Panc1 (cell line): ENCODE results near the gene PLCH2. TPM values are rescaled to one million over a fixed set of nuclear protein-coding genes. Genes with fewer than 3 reads are reported as not detected.

Experiments used
- ATAC-seq: fragments of 200-7000 bp; cut with Tn5 transposase; 2 replicates; pipeline ENCODE4 v1.9.1; 2020; ENCODE audit warnings: mild to moderate bottlenecking, moderate library complexity
- BruUV-seq: library from RNA; stranded (reverse); fragments of 400-500 nt; replicated peaks from 2 replicates; lab custom pipeline; 2021; lab: Mats Ljungman, UMichigan
- CTCF ChIA-PET: fragments of 300-600 bp; sonication (Branson Sonifier 250); formaldehyde crosslinking; loops from one replicate; lab custom pipeline; 2022; ENCODE audit warnings: antibody characterized with exemption; lab: Charles Lee
- POLR2A ChIA-PET: fragments of 300-600 bp; sonication (Branson Sonifier 250); formaldehyde crosslinking; loops from one replicate; lab custom pipeline; 2022; ENCODE audit warnings: antibody characterized with exemption; lab: Charles Lee
- DNase-seq: peaks from one replicate; pipeline ENCODE4 v3.0.0-alpha.2; 2010; ENCODE audit warnings: low read depth, low spot score
- H3K27ac ChIP-seq: 2 replicates; pipeline ENCODE4 v1.5.1; 2011; ENCODE audit warnings: mild to moderate bottlenecking, low read length, inconsistent platforms
- H3K27me3 ChIP-seq: fragments of 200-500 bp; sonication (Bioruptor generic); 2 replicates; pipeline ENCODE4 v1.6.0; 2014; ENCODE audit warnings: low read length, inconsistent platforms; ENCODE audit not compliant: control insufficient read depth, insufficient read depth
- H3K36me3 ChIP-seq: fragments of 200-500 bp; sonication (Bioruptor generic); 2 replicates; pipeline ENCODE4 v1.5.1; 2014; ENCODE audit warnings: inconsistent platforms, mild to moderate bottlenecking, low read length, moderate library complexity; ENCODE audit not compliant: control insufficient read depth, insufficient read depth
- H3K4me1 ChIP-seq: 2 replicates; pipeline ENCODE4 v1.5.1; 2011; ENCODE audit warnings: inconsistent platforms, mild to moderate bottlenecking, low read length, moderate library complexity; ENCODE audit not compliant: control insufficient read depth, insufficient read depth
- H3K4me3 ChIP-seq, 2 experiments: 2 replicates each; pipeline ENCODE4 v1.5.1; 2011 to 2012; ENCODE audit warnings: low read depth in 2 of 2, low read length in 2 of 2, mild to moderate bottlenecking in 2 of 2, inconsistent platforms in 1 of 2, moderate library complexity in 1 of 2
- H3K9me3 ChIP-seq: fragments of 200-500 bp; sonication (Bioruptor generic); 2 replicates; pipeline ENCODE4 v1.5.1; 2014; ENCODE audit warnings: low read depth, mild to moderate bottlenecking, inconsistent platforms, low read length, moderate library complexity; ENCODE audit not compliant: control insufficient read depth, insufficient read depth
- POLR2AphosphoS5 ChIP-seq: IDR thresholded peaks from 2 replicates; pipeline ENCODE4 v1.6.1; 2012; ENCODE audit warnings: mild to moderate bottlenecking, low read depth, low read length, moderate library complexity
- REST ChIP-seq, 2 experiments: IDR thresholded peaks; 2 replicates each; pipeline ENCODE4 v1.6.1; 2011 to 2012; ENCODE audit warnings: low read depth in 2 of 2, control low read depth in 1 of 2, low read length in 1 of 2, mild to moderate bottlenecking in 1 of 2, moderate library complexity in 1 of 2; ENCODE audit not compliant: insufficient read depth in 1 of 2
- SIN3A ChIP-seq: IDR thresholded peaks from 2 replicates; pipeline ENCODE4 v1.6.1; 2012; ENCODE audit warnings: low read depth, mild to moderate bottlenecking, low read length, moderate library complexity, borderline replicate concordance; ENCODE audit not compliant: insufficient read depth
- TCF7L2 ChIP-seq: IDR thresholded peaks from 2 replicates; pipeline ENCODE4 v1.6.1; 2011; ENCODE audit warnings: mild to moderate bottlenecking, low read depth, low read length, inconsistent platforms
- in situ Hi-C: cut with HindIII; loops from 2 replicates; pipeline ENCODE4 v1.10.0; 2016; ENCODE audit warnings: low sequenced_read_pairs, low pct_unique_long_range_greater_than_20kb
- intact Hi-C: fragments of 100-400 bp; cut with micrococcal nuclease; formaldehyde crosslinking; loops from one replicate; pipeline ENCODE4 v1.10.0; 2022; ENCODE audit not compliant: unreplicated experiment
- total RNA-seq: library from RNA; stranded (reverse); gene quantifications from one replicate; pipeline ENCODE4 v1.2.1, GENCODE V29; 2021; ENCODE audit not compliant: unreplicated experiment
- TF ChIP-seq, protein P1 (sequence below): fragments of 450-650 bp; IDR thresholded peaks from 2 replicates; pipeline ENCODE4 v1.5.1; 2017; ENCODE audit warnings: mild to moderate bottlenecking

PLCH2 gene
- total RNA-seq, 1 experiment from 2014 or later: 41.2 TPM

DNA sequence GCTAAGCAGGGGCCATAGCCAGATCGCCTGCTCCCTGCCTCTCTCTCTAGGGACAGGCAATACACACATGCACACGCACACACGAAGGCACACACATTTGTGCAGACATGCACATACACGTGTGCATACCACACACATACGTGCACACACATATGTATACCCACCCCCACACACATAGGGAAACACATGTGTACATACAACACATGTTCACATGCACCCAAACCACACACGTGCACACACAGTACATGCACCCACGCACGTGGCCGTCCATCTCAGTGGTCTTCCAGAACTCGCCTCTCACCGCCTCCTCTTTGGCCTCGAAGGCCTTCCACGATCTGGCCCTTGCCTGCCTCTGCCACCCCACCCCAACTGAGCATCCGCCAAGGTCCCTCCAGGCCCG is 38.5 kb upstream of the PLCH2 start:
- CTCF ChIA-PET: no interaction called here
- TF ChIP-seq, protein P1, sequence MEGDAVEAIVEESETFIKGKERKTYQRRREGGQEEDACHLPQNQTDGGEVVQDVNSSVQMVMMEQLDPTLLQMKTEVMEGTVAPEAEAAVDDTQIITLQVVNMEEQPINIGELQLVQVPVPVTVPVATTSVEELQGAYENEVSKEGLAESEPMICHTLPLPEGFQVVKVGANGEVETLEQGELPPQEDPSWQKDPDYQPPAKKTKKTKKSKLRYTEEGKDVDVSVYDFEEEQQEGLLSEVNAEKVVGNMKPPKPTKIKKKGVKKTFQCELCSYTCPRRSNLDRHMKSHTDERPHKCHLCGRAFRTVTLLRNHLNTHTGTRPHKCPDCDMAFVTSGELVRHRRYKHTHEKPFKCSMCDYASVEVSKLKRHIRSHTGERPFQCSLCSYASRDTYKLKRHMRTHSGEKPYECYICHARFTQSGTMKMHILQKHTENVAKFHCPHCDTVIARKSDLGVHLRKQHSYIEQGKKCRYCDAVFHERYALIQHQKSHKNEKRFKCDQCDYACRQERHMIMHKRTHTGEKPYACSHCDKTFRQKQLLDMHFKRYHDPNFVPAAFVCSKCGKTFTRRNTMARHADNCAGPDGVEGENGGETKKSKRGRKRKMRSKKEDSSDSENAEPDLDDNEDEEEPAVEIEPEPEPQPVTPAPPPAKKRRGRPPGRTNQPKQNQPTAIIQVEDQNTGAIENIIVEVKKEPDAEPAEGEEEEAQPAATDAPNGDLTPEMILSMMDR: no peak
- TF ChIP-seq REST (IDR thresholded peaks at IDR 0.05; ENCODE audit: insufficient read depth in 1 of 2, low read depth in 2 of 2, low read length in 1 of 2) (no peak), TCF7L2 (no peak), SIN3A (no peak), POLR2AphosphoS5 (no peak)
- H3K4me3 ChIP-seq: no peak overlapping the region
- H3K4me1 ChIP-seq: peaks cover 12% of the 10 kb centered on the region
- DNase-seq (no peak), ATAC-seq (no peak)
- H3K27me3 ChIP-seq: no peaks in the 10 kb centered on the region
- no TSS peak for BruUV-seq
- no peaks in the 10 kb centered on the region for H3K36me3 ChIP-seq
- intact Hi-C loops: no loop called here
- POLR2A ChIA-PET: no interaction called here
- no peak overlapping the region for H3K27ac ChIP-seq
- in situ Hi-C loops: no loop called here
- no peaks in the 10 kb centered on the region for H3K9me3 ChIP-seq

- Histone ChIP-seq H3K4me3 (no peak overlapping the region), H3K36me3 (no peaks in the 10 kb centered on the region), H3K4me1 (peaks cover 16% of the 10 kb centered on the region), H3K27me3 (no peaks in the 10 kb centered on the region), H3K9me3 (no peaks in the 10 kb centered on the region), H3K27ac (no peak overlapping the region)
- no peak for DNase-seq
- intact Hi-C loops (no loop called here), in situ Hi-C loops (no loop called here)
- no peak for ATAC-seq
- ChIA-PET POLR2A (no interaction called here), CTCF (no interaction called here)
- no TSS peak for BruUV-seq
- TF ChIP-seq REST (IDR thresholded peaks at IDR 0.05; ENCODE audit: insufficient read depth in 1 of 2, low read depth in 2 of 2, low read length in 1 of 2) (no peak), SIN3A (no peak), POLR2AphosphoS5 (no peak), TCF7L2 (no peak)
- TF ChIP-seq, protein P1: no peak
Observed at GRCh38 chr1:2438038-2438437, 38.1 kb upstream of the PLCH2 start.
